CD8-positive, alpha-beta memory T cell (primary cell): ENCODE measurements around the gene PDE4A. TPM values are rescaled to one million over a fixed set of nuclear protein-coding genes. Genes with fewer than 3 reads are reported as not detected.

Experiments
- polyA plus RNA-seq: library from polyadenylated mRNA; unstranded; fragments of 300-500 nt; fragmentation: Illumina TruSeq; gene quantifications from one replicate; pipeline ENCODE4 v1.2.3, GENCODE V29; 2021
- total RNA-seq, 2 experiments: library from RNA; stranded (reverse); gene quantifications; one replicate each; pipeline ENCODE4 v1.2.3, GENCODE V29; 2021

Gene PDE4A
- total and polyA plus RNA-seq, 3 experiments from 2014 or later = 7.5 to 22.2 (median 21.6) TPM

Other genes with a start within 250 kb of the PDE4A start
- gene DNMT1, start 225.6 kb upstream of the PDE4A start, total RNA-seq = 100 to 1,000 TPM; 307 to 325 TPM
- gene DNMT1, start 225.6 kb upstream of the PDE4A start, polyA plus RNA-seq = 142 TPM
- gene S1PR2, start 189.2 kb upstream of the PDE4A start, total RNA-seq = 10 to 100 TPM; 18.4 to 19.9 TPM
- 2.2 TPM for gene S1PR2, start 189.2 kb upstream of the PDE4A start, polyA plus RNA-seq
- 100 to 1,000 TPM; 149 to 152 TPM for gene MRPL4, start 168.3 kb upstream of the PDE4A start, total RNA-seq
- 42.8 TPM for gene MRPL4, start 168.3 kb upstream of the PDE4A start, polyA plus RNA-seq
- gene ICAM1, start 149.4 kb upstream of the PDE4A start, total RNA-seq = 10 to 100 TPM; 65.8 to 66.8 TPM
- gene ICAM1, start 149.4 kb upstream of the PDE4A start, polyA plus RNA-seq = 13.1 TPM
- gene ICAM4, start 133.6 kb upstream of the PDE4A start, total RNA-seq = under 1 TPM; 0.15 to 0.33 TPM
- gene ICAM4, start 133.6 kb upstream of the PDE4A start, polyA plus RNA-seq = 0.95 TPM
- gene ICAM5, start 130.6 kb upstream of the PDE4A start, total RNA-seq = 1 to 10 TPM; 1.8 to 2.0 TPM
- gene ICAM5, start 130.6 kb upstream of the PDE4A start, polyA plus RNA-seq = not detected
- 1 to 10 TPM; 5.6 to 7.3 TPM for gene ZGLP1, start 110.7 kb upstream of the PDE4A start, total RNA-seq
- gene ZGLP1, start 110.7 kb upstream of the PDE4A start, polyA plus RNA-seq = 0.56 TPM
- gene FDX2, start 104.5 kb upstream of the PDE4A start, total RNA-seq = 10 to 100 TPM; 29.6 to 30.0 TPM
- gene FDX2, start 104.5 kb upstream of the PDE4A start, polyA plus RNA-seq = 16.1 TPM
- gene RAVER1, start 87.0 kb upstream of the PDE4A start, total RNA-seq = 10 to 100 TPM; 91.5 to 98.5 TPM
- 24.1 TPM for gene RAVER1, start 87.0 kb upstream of the PDE4A start, polyA plus RNA-seq
- gene ICAM3, start 80.9 kb upstream of the PDE4A start, total RNA-seq = 10 to 100 TPM; 83.0 to 89.1 TPM
- 244 TPM for gene ICAM3, start 80.9 kb upstream of the PDE4A start, polyA plus RNA-seq
- gene TYK2, start 40.0 kb upstream of the PDE4A start, total RNA-seq = 100 to 1,000 TPM; 210 to 212 TPM
- 74.4 TPM for gene TYK2, start 40.0 kb upstream of the PDE4A start, polyA plus RNA-seq
- 100 to 1,000 TPM; 273 to 277 TPM for gene CDC37, start 17.0 kb upstream of the PDE4A start, total RNA-seq
- gene CDC37, start 17.0 kb upstream of the PDE4A start, polyA plus RNA-seq = 100 TPM
- gene KEAP1, start 82.8 kb downstream of the PDE4A start, total RNA-seq = 100 to 1,000 TPM; 101 to 107 TPM
- 58.3 TPM for gene KEAP1, start 82.8 kb downstream of the PDE4A start, polyA plus RNA-seq
- gene S1PR5, start 96.9 kb downstream of the PDE4A start, total RNA-seq = 1 to 10 TPM; 1.5 to 1.8 TPM
- gene S1PR5, start 96.9 kb downstream of the PDE4A start, polyA plus RNA-seq = 90.3 TPM
- 10 to 100 TPM; 44.4 to 45.1 TPM for gene ATG4D, start 123.4 kb downstream of the PDE4A start, total RNA-seq
- gene ATG4D, start 123.4 kb downstream of the PDE4A start, polyA plus RNA-seq = 28.9 TPM
- 10 to 100 TPM; 61.6 to 64.5 TPM for gene KRI1, start 145.5 kb downstream of the PDE4A start, total RNA-seq
- gene KRI1, start 145.5 kb downstream of the PDE4A start, polyA plus RNA-seq = 45.7 TPM
- gene CDKN2D, start 148.4 kb downstream of the PDE4A start, total RNA-seq = 10 to 100 TPM; 22.2 to 23.1 TPM
- 176 TPM for gene CDKN2D, start 148.4 kb downstream of the PDE4A start, polyA plus RNA-seq
- gene AP1M2, start 166.8 kb downstream of the PDE4A start, total RNA-seq = not detected
- gene AP1M2, start 166.8 kb downstream of the PDE4A start, polyA plus RNA-seq = not detected
- 10 to 100 TPM; 70.5 to 88.2 TPM for gene SLC44A2, start 205.0 kb downstream of the PDE4A start, total RNA-seq
- gene SLC44A2, start 205.0 kb downstream of the PDE4A start, polyA plus RNA-seq = 285 TPM
- 100 to 1,000 TPM; 471 to 475 TPM for gene ILF3, start 233.8 kb downstream of the PDE4A start, total RNA-seq
- 100.0 TPM for gene ILF3, start 233.8 kb downstream of the PDE4A start, polyA plus RNA-seq